Measurements from ENCODE around the gene SBNO2. TPM values are rescaled to one million over a fixed set of nuclear protein-coding genes. Genes with fewer than 3 reads are reported as not detected.

Gene SBNO2
- total and polyA plus RNA-seq, 2 of the 4 experiments (the other 2 are of a cell fraction), result 13.4 to 40.5 TPM

DNA sequence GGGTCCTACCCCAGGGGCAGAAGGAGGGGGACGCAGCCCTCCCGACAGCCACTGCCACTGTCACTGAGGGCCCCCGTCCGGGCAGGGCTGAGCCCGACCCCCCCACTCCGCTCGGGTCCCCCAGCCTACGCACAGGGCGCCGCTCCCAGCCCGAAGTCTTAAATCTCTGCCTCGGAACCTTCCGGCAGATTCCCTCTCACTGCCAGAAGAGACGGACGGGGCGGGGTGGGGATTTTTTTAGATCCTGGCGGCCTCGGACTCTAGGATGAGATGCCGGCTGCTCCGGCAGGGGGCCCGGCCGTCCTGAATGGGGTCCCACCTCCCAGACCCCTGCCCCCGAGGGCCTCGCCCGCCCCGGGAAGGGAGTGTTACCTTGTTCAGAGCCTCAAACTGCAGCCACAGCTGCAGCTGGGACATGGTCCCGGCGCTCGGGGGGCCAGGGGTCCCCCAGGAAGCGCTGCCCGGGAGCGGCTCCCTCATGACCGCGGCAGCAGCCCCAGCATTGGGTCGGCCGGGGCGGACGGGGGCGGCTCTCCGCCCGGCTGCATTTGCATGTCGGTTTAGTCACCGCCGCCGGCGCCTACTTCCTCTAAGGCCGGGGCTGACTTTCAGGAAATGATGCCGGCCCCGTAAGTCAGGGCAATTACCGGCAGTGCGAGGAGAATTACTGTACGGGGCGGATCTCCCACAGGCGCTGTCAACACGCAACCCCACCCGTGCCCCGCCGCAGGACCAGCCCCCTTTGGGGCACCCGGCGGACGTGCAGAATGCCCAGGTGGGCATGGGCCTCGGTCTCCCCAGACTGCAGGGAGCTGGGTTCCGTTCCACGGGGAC is 42.1 kb downstream of the SBNO2 start:
- H4K91ac ChIP-seq (ENCODE audit: insufficient read depth, low read depth, low read length), result peak overlapping the region; percentile 72
- POLR2A ChIA-PET (ENCODE audit: unreplicated experiment), result no interaction called here
- no peak for TF ChIP-seq RFX5 (IDR thresholded peaks at IDR 0.05; ENCODE audit: low read depth, low read length)
- TF ChIP-seq, protein P1, sequence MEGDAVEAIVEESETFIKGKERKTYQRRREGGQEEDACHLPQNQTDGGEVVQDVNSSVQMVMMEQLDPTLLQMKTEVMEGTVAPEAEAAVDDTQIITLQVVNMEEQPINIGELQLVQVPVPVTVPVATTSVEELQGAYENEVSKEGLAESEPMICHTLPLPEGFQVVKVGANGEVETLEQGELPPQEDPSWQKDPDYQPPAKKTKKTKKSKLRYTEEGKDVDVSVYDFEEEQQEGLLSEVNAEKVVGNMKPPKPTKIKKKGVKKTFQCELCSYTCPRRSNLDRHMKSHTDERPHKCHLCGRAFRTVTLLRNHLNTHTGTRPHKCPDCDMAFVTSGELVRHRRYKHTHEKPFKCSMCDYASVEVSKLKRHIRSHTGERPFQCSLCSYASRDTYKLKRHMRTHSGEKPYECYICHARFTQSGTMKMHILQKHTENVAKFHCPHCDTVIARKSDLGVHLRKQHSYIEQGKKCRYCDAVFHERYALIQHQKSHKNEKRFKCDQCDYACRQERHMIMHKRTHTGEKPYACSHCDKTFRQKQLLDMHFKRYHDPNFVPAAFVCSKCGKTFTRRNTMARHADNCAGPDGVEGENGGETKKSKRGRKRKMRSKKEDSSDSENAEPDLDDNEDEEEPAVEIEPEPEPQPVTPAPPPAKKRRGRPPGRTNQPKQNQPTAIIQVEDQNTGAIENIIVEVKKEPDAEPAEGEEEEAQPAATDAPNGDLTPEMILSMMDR (conservative IDR thresholded peaks at IDR 0.05; ENCODE audit: low read depth, low read length), result peak; percentile 14; the same call in 1 of the 2 replicates
- TF ChIP-seq, protein P2, sequence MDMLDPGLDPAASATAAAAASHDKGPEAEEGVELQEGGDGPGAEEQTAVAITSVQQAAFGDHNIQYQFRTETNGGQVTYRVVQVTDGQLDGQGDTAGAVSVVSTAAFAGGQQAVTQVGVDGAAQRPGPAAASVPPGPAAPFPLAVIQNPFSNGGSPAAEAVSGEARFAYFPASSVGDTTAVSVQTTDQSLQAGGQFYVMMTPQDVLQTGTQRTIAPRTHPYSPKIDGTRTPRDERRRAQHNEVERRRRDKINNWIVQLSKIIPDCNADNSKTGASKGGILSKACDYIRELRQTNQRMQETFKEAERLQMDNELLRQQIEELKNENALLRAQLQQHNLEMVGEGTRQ (IDR thresholded peaks at IDR 0.05; ENCODE audit: low read depth, low read length), result no peak; the same call in 1 of the 2 replicates
- peak; percentile 12; the same call in 1 of the 2 replicates for TF ChIP-seq NFE2L2 (IDR thresholded peaks at IDR 0.05; ENCODE audit: low read depth, low read length)
- no peak; the same call in 1 of the 2 replicates for TF ChIP-seq MAZ (IDR thresholded peaks at IDR 0.05; ENCODE audit: borderline replicate concordance, low read depth, low read length)
- 0 out of 2 replicates have a peak, but pooled peaks have one; percentile 43 for TF ChIP-seq MXI1 (IDR thresholded peaks at IDR 0.05; ENCODE audit: borderline replicate concordance, low read depth, low read length)
- no peak for TF ChIP-seq RCOR1 (IDR thresholded peaks at IDR 0.05; ENCODE audit: insufficient replicate concordance, low read length)
- TF ChIP-seq FOS (IDR thresholded peaks at IDR 0.05; ENCODE audit: low read depth, low read length), result peak; percentile 19; the same call in 1 of the 2 replicates
- TF ChIP-seq, protein P3, sequence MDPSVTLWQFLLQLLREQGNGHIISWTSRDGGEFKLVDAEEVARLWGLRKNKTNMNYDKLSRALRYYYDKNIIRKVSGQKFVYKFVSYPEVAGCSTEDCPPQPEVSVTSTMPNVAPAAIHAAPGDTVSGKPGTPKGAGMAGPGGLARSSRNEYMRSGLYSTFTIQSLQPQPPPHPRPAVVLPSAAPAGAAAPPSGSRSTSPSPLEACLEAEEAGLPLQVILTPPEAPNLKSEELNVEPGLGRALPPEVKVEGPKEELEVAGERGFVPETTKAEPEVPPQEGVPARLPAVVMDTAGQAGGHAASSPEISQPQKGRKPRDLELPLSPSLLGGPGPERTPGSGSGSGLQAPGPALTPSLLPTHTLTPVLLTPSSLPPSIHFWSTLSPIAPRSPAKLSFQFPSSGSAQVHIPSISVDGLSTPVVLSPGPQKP (IDR thresholded peaks at IDR 0.05; ENCODE audit: borderline replicate concordance, low read depth, low read length), result no peak
- TF ChIP-seq POLR2A (IDR thresholded peaks at IDR 0.05; ENCODE audit: low read depth, low read length), result peak; percentile 77; the same call in 1 of the 2 replicates
- TF ChIP-seq SMC3 (IDR thresholded peaks at IDR 0.05; ENCODE audit: low read depth, low read length), result peak; percentile 15; the same call in 1 of the 2 replicates
- TF ChIP-seq CEBPB (IDR thresholded peaks at IDR 0.05; ENCODE audit: low read depth, low read length), result no peak

More for the DNA sequence above, 42.1 kb downstream of the SBNO2 start:
- peak; percentile 82 for ATAC-seq (ENCODE audit: low read depth)
- Histone ChIP-seq H2BK20ac (ENCODE audit: low read depth, low read length) (peak overlapping the region; percentile 31; the same call in 1 of the 2 replicates), H4K20me1 (ENCODE audit: insufficient read depth, low read length) (peaks cover 44% of the 10 kb centered on the region), H3K4ac (ENCODE audit: low read depth, low read length) (peak overlapping the region; percentile 93), H2BK15ac (ENCODE audit: low read depth, low read length) (peak overlapping the region; percentile 10; the same call in 1 of the 3 replicates), H3K36me3 (ENCODE audit: control insufficient read depth, insufficient read depth, low read length) (peaks cover 34% of the 10 kb centered on the region), H3K56ac (ENCODE audit: extremely low read depth, insufficient read depth, low read length) (peak overlapping the region; percentile 70), H2BK5ac (ENCODE audit: low read depth, low read length, poor library complexity, severe bottlenecking) (peak overlapping the region; percentile 92), H2AK9ac (replicated peaks; ENCODE audit: low read depth, low read length, poor library complexity) (peak overlapping the region; percentile 99), H3K4me2 (ENCODE audit: low read depth, low read length) (peak overlapping the region; percentile 76), H3K14ac (replicated peaks; ENCODE audit: low read depth, low read length) (peak overlapping the region; percentile 93), H3K4me3 (ENCODE audit: insufficient read depth, low read depth, low read length) (peak overlapping the region; percentile 61), H3K23ac (ENCODE audit: low read depth, low read length) (peak overlapping the region; percentile 93), H3K79me1 (ENCODE audit: low read depth in 1 of 2, low read length in 2 of 2) (peaks cover 24 to 82% of the 10 kb centered on the region in 2 experiments; a peak in 3 of 4 replicates), H3K18ac (ENCODE audit: low read depth, low read length) (peak overlapping the region; percentile 17), H3K9ac (ENCODE audit: low read depth, low read length) (peak overlapping the region; percentile 74), H2AK5ac (ENCODE audit: low read depth, low read length) (peak overlapping the region; percentile 81), H3K27me3 (ENCODE audit: control insufficient read depth, insufficient read depth, low read length) (no peaks in the 10 kb centered on the region), H3K9me3 (ENCODE audit: control insufficient read depth, insufficient read depth, low read length) (no peaks in the 10 kb centered on the region), H2AFZ (replicated peaks; ENCODE audit: low read length, poor library complexity) (peak overlapping the region; percentile 85), H4K5ac (ENCODE audit: low read depth, low read length) (peak overlapping the region; percentile 43), H3K9me1 (ENCODE audit: insufficient read depth, low read length) (peaks cover 12% of the 10 kb centered on the region), H3K27ac (ENCODE audit: insufficient read depth, low read length) (peak overlapping the region; percentile 95), H3K4me1 (ENCODE audit: control insufficient read depth, insufficient read depth, low read length) (peaks cover 24% of the 10 kb centered on the region), H2BK120ac (ENCODE audit: low read depth, low read length) (peak overlapping the region; percentile 86), H4K8ac (ENCODE audit: low read depth in 2 of 2, low read length in 2 of 2) (peak overlapping the region; percentile 74 to 76)
- dilution Hi-C loops (cut with HindIII; ENCODE audit: low sequenced_read_pairs, unreplicated experiment), result no loop called here
- in situ Hi-C loops (cut with MboI; ENCODE audit: low sequenced_read_pairs), result no loop called here
- no TSS peak for BruUV-seq (replicated peaks)
- peak; percentile 88 for DNase-seq
- intact Hi-C loops (cut with micrococcal nuclease), result loop anchor here (5.0 kb wide), 1 partner anchor 40 kb away; the partner anchor contains the start of gene SBNO2
- WGBS, 2 experiments (ENCODE audit: extremely low coverage in 2 of 2, insufficient read length in 1 of 2), result 0% methylated on average over 33 of the region's 64 CpGs; no CpG with 5 or more reads in 1 of the 2 experiments
- CTCF ChIA-PET, result interaction anchor here (0.5 to 2.0 kb wide), 3 partner anchors 19 to 62 kb away, joined by 3 to 10 read pairs (median 3); no protein-coding TSS in a partner anchor

All from IMR-90 (cell line).